CD4-positive, alpha-beta T cell treated with Interleukin-15 for 1 hour (primary cell): ENCODE measurements around the gene ATP11B.

Source experiments
- DNase-seq: peaks from one replicate; pipeline ENCODE4 v3.0.0-alpha.2; 2020

Gene ATP11B

GRCh38 chr3:182962166-182962565 is 168.9 kb downstream of the ATP11B start:
- no peak for DNase-seq

DNA sequence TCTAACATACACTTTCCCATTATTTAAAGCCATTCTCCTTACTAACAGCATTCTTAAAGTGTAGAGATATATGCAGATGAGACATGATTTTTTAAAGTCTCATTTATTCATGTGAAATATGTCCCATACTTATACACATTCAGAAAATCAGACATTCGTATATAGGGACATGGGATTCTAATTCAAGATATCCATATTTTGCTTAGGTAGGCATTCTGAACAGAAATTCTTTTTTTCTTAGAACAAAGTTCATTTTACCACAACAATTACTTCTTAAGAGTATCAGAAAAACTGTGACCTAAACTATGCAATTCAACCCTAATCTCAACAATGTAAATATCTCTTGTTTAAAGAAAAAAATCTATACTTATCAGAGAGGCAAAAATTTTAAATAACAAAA is 170.9 kb downstream of the ATP11B start:
- no peak for DNase-seq

- DNase-seq, result no peak
These were observed 172.6 kb downstream of the ATP11B start for GRCh38 chr3:182965861-182966366.

GRCh38 chr3:182967218-182968204 is 174.2 kb downstream of the ATP11B start:
- no peak for DNase-seq

DNA sequence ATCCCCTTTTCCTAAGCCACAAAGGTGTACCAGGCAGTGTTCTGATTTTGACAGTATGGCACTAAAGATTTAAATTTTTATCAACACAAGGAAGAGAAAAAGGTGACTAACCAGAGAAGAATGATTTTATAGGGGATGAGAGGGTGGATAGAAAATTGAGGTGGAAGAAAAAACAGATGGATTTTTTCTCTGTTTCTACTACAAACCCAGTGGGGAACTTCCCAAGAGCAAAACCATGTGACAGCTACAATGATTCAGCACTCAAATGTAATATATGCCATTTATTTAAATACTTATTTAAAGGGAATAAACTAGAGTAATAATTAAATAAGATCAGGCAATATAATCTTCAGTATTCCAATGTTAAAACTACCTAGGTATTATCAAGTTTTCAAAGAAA is 176.0 kb downstream of the ATP11B start:
- no peak for DNase-seq

- DNase-seq, result no peak
These were observed 176.5 kb downstream of the ATP11B start for GRCh38 chr3:182969853-182970252.

GRCh38 chr3:182970811-182971418 is 177.6 kb downstream of the ATP11B start:
- DNase-seq, result no peak
